Measurements from ENCODE around the gene SRA1.
"Not testable (repeated sequence)": the region's sequence is repeated elsewhere in the genome, so short reads cannot be mapped to it uniquely, and the experiment has no call there.

SRA1 gene

DNA sequence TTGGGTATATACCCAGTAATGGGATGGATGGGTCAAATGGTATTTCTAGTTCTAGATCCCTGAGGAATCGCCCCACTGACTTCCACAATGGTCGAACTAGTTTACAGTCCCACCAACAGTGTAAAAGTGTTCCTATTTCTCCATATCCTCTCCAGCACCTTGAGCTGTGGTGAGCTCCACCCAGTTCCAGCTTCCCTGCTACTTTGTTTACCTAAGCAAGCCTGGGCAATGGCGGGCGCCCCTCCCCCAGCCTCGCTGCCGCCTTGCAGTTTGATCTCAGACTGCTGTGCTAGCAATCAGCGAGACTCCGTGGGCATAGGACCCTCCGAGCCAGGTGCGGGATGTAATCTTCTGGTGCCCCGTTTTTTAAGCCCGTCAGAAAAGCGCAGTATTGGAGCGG lies 35.8 kb upstream of the SRA1 start:
- DNase-seq (ENCODE audit: low read depth); H3K9ac ChIP-seq (ENCODE audit: low read length); H3K36me3 ChIP-seq (ENCODE audit: control insufficient read depth, insufficient read depth, low read length, severe bottlenecking): not testable (repeated sequence)

DNA sequence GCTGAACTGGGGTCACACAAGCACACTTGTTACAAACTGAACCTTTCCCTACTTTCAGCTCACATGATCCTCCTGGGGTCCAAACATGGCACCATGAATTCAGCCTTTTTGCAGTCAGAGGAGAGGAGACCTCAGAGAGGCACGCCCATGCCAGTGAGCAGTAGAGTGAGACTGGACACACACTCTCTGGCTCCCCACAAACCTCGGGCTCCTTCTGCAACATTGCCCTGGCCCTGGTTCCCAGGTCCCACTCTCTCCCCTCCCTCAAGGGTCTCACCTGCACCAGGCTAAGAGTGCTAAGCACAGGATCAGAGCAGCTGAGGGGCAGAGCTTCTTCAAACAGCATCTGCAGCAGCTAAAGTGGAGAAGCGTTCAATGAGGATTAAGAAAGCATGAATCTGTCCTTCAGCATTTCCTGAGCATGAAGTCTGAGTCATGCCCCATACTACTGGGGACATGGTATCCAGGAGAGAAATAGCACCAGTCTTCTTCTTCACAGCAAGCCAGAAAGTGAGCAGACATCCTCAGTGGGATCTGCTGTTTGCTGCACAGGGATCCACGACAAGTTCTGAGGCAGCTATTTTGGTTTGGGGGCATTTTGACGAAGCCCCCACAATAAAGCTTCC lies 34.6 kb upstream of the SRA1 start:
- H3K27me3 ChIP-seq (replicated peaks; ENCODE audit: control insufficient read depth, insufficient read depth, low read length): no peaks in the 10 kb centered on the region
- H3K36me3 ChIP-seq (ENCODE audit: control insufficient read depth, insufficient read depth, low read length, severe bottlenecking): no peaks in the 10 kb centered on the region
- peaks cover 47% of the 10 kb centered on the region for H3K4me1 ChIP-seq (ENCODE audit: control insufficient read depth, insufficient read depth, low read length)
- H3K9me3 ChIP-seq (ENCODE audit: control insufficient read depth, low read length): no peaks in the 10 kb centered on the region
- no peak overlapping the region for H3K9ac ChIP-seq (ENCODE audit: low read length)
- no peak overlapping the region for H3K4me3 ChIP-seq (ENCODE audit: low read length)
- DNase-seq (ENCODE audit: low read depth): peak; percentile 59

More for the DNA sequence above, 35.8 kb upstream of the SRA1 start:
- H3K9me3 ChIP-seq (ENCODE audit: control insufficient read depth, low read length); H3K4me3 ChIP-seq (ENCODE audit: low read length); H3K27me3 ChIP-seq (replicated peaks; ENCODE audit: control insufficient read depth, insufficient read depth, low read length): not testable (repeated sequence)
- H3K4me1 ChIP-seq (ENCODE audit: control insufficient read depth, insufficient read depth, low read length): peaks cover 43% of the 10 kb centered on the region

DNA sequence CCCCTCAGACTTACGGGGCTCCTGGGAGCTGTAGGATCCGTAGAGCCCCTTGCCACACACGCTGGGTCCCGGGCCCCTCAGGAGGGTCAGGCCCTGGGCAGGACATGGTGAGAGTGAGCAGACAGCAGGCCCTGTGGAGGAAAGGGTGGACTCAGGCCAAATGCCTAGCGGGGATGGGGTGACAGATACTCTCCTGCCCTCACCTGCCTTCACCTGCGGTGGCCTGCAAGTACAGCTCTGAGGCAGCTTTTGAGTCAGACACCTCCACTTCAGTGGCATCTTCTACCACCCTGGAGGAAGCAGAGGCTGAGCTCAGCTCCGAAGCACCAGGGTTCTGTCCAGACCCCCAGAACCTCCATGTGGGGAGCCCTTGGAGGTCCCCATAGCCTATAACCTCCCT lies 33.6 kb upstream of the SRA1 start:
- no peaks in the 10 kb centered on the region for H3K27me3 ChIP-seq (replicated peaks; ENCODE audit: control insufficient read depth, insufficient read depth, low read length)
- no peak for DNase-seq (ENCODE audit: low read depth)
- H3K9me3 ChIP-seq (ENCODE audit: control insufficient read depth, low read length): no peaks in the 10 kb centered on the region
- H3K36me3 ChIP-seq (ENCODE audit: control insufficient read depth, insufficient read depth, low read length, severe bottlenecking): no peaks in the 10 kb centered on the region
- H3K4me3 ChIP-seq (ENCODE audit: low read length): no peak overlapping the region
- peaks cover 42% of the 10 kb centered on the region for H3K4me1 ChIP-seq (ENCODE audit: control insufficient read depth, insufficient read depth, low read length)
- no peak overlapping the region for H3K9ac ChIP-seq (ENCODE audit: low read length)

DNA sequence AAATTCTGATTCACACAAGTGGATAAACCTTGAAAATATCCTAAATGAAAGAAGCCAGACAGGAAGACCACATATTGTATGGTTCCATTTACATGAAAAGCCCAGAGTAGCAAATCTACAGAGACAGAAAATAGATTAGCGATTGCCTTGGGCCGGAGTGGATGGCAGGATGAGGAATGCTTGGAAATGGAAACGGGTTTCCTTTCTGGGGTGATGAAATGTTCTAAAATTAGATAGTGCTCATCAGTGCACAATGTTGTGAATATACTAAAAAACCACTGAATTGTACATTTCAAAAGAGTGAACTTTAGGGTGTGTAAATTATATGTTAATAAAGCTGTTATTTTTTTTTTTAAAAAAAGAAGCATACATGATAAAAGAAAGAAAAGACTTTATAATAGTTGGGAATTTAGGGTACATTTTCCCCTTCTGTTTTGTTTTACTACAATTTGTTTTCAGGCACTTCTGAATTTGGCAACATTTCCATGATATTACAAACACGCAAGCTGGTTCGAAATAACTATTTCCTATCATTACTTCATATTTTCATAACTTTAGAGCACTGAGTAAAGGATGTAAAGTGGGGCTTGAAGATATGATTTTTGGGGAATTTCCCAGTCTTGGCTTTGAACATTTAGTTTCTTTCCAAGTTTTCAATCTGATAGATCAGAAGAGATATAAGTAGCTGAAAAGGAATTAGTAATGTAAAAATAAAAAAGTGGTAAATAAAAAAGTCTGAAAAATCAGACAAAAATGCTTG lies 31.2 kb upstream of the SRA1 start:
- Histone ChIP-seq H3K9me3 (ENCODE audit: control insufficient read depth, low read length) (no peaks in the 10 kb centered on the region), H3K9ac (ENCODE audit: low read length) (peak overlapping the region; percentile 67), H3K4me1 (ENCODE audit: control insufficient read depth, insufficient read depth, low read length) (peaks cover 33% of the 10 kb centered on the region), H3K27me3 (replicated peaks; ENCODE audit: control insufficient read depth, insufficient read depth, low read length) (no peaks in the 10 kb centered on the region), H3K36me3 (ENCODE audit: control insufficient read depth, insufficient read depth, low read length, severe bottlenecking) (no peaks in the 10 kb centered on the region), H3K4me3 (ENCODE audit: low read length) (peak overlapping the region; percentile 40)
- DNase-seq (ENCODE audit: low read depth): peak; percentile 46

DNA sequence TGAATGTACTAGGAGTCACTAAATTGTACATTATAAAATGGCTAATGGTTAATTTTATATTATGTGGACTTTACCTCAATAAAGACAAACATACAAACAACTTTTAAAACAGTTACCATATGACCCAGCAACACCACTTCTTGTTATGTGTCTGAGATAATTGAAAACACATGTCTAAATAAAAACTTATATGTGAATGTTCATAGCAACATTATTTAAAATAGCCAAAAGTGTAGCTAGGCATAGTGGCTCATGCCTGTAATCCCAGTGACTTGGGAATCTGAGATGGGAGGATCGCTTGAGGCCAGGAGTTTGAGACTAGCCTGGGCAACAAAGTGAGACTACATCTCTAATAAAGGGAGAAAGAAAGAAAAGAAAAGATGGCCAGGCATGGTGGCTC lies 30.2 kb upstream of the SRA1 start:
- no peak overlapping the region for H3K4me3 ChIP-seq (ENCODE audit: low read length)
- peaks cover 33% of the 10 kb centered on the region for H3K4me1 ChIP-seq (ENCODE audit: control insufficient read depth, insufficient read depth, low read length)
- no peak overlapping the region for H3K9ac ChIP-seq (ENCODE audit: low read length)
- no peaks in the 10 kb centered on the region for H3K36me3 ChIP-seq (ENCODE audit: control insufficient read depth, insufficient read depth, low read length, severe bottlenecking)
- H3K9me3 ChIP-seq (ENCODE audit: control insufficient read depth, low read length): peaks cover 3% of the 10 kb centered on the region
- peak; percentile 29 for DNase-seq (ENCODE audit: low read depth)
- H3K27me3 ChIP-seq (replicated peaks; ENCODE audit: control insufficient read depth, insufficient read depth, low read length): no peaks in the 10 kb centered on the region

DNA sequence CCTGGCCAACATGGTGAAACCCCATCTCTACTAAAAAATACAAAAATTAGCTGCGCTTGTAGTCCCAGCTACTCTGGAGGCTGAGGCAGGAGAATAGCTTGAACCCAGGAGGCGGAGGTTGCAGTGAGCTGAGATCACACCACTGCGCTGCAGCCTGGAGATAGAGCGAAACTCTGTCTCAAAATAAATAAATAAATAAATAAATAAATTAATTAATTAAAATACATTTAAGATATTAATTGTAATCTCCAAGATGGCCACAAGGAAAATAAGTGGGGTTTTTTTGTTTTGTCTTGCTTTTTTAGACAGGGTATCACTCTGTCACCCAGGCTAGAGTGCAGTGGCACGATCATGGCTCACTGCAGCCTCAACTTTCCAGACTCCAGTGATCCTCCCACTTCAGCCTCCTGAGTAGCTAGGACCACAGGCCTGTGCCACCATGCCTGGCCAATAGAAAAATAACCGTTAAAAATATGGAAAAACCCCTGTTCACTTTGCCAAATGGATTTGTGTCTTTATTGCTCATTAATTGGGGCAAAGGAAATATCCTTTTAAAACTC lies 22.0 kb upstream of the SRA1 start:
- H3K27me3 ChIP-seq (replicated peaks; ENCODE audit: control insufficient read depth, insufficient read depth, low read length); H3K4me3 ChIP-seq (ENCODE audit: low read length); H3K9ac ChIP-seq (ENCODE audit: low read length); H3K9me3 ChIP-seq (ENCODE audit: control insufficient read depth, low read length); H3K36me3 ChIP-seq (ENCODE audit: control insufficient read depth, insufficient read depth, low read length, severe bottlenecking); DNase-seq (ENCODE audit: low read depth): not testable (repeated sequence)
- H3K4me1 ChIP-seq (ENCODE audit: control insufficient read depth, insufficient read depth, low read length): peaks cover 11% of the 10 kb centered on the region

DNA sequence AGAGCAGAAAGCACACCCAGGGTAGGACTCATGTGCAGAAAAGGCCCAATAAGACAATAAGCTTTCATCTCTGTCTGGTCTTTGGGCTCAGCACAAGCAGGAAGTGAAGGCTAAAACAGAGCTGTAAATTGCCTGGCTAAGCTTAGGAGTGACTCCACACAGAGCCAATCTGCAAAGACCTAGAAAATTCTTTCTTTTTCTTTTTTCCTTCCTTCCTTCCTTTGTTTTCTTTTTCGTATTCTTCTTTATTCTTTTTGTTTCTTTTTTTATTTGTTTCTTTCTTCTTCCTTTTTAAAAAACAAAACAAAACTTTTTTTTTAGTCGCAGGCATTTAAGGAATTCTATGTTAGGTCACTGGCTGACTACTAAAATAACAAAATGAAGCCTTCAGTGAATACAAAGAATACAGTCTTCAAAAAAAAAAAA lies 19.5 kb upstream of the SRA1 start:
- Histone ChIP-seq H3K27me3 (replicated peaks; ENCODE audit: control insufficient read depth, insufficient read depth, low read length) (no peaks in the 10 kb centered on the region), H3K9ac (ENCODE audit: low read length) (no peak overlapping the region), H3K4me3 (ENCODE audit: low read length) (no peak overlapping the region), H3K9me3 (ENCODE audit: control insufficient read depth, low read length) (no peaks in the 10 kb centered on the region), H3K36me3 (ENCODE audit: control insufficient read depth, insufficient read depth, low read length, severe bottlenecking) (no peaks in the 10 kb centered on the region), H3K4me1 (ENCODE audit: control insufficient read depth, insufficient read depth, low read length) (peaks cover 17% of the 10 kb centered on the region)
- no peak for DNase-seq (ENCODE audit: low read depth)

DNA sequence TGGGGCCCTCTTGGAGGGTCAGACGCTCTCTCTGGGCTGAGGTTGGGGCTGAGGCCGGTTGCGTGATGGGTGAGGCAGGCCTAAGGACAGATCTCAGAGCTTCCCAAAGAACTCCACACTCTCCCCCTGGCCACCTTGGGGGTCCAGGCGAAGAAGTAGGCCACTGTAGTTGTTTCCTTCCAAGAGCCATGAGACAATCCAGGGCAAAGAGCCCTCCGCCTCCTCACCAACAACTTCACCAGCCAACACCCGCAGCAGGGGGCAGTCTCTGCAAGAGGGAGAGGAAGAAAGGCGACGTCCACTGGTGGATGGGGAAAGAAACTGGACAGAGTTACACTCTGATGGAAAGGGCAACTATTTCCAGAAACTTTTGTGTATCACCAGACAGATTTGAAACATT lies 18.0 kb upstream of the SRA1 start:
- H3K4me3 ChIP-seq (ENCODE audit: low read length): no peak overlapping the region
- H3K9me3 ChIP-seq (ENCODE audit: control insufficient read depth, low read length): no peaks in the 10 kb centered on the region
- peaks cover 3% of the 10 kb centered on the region for H3K36me3 ChIP-seq (ENCODE audit: control insufficient read depth, insufficient read depth, low read length, severe bottlenecking)
- DNase-seq (ENCODE audit: low read depth): peak; percentile 51
- H3K4me1 ChIP-seq (ENCODE audit: control insufficient read depth, insufficient read depth, low read length): peaks cover 17% of the 10 kb centered on the region
- no peaks in the 10 kb centered on the region for H3K27me3 ChIP-seq (replicated peaks; ENCODE audit: control insufficient read depth, insufficient read depth, low read length)
- H3K9ac ChIP-seq (ENCODE audit: low read length): peak overlapping the region; percentile 43

DNA sequence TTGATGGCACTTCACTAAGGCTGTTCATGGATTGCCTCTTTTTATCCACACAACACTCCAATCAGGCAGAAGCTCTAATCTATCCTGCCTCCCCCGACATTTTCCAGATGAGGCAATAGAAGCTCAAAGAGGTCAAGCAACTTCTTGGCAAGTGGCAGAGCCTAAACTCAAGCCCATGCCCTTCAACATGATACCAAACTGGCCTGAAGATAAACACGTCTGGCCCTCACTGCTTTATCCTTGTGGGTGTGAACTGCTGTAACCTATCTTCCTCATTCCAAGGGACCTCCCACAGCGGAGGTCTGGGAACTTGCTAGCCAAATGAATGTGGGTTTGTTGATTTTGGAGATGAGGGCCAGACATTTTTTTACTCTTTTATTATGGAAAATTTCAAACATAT lies 16.9 kb upstream of the SRA1 start:
- Histone ChIP-seq H3K4me3 (ENCODE audit: low read length) (no peak overlapping the region), H3K27me3 (replicated peaks; ENCODE audit: control insufficient read depth, insufficient read depth, low read length) (no peaks in the 10 kb centered on the region), H3K36me3 (ENCODE audit: control insufficient read depth, insufficient read depth, low read length, severe bottlenecking) (peaks cover 4% of the 10 kb centered on the region), H3K9me3 (ENCODE audit: control insufficient read depth, low read length) (no peaks in the 10 kb centered on the region), H3K9ac (ENCODE audit: low read length) (no peak overlapping the region), H3K4me1 (ENCODE audit: control insufficient read depth, insufficient read depth, low read length) (peaks cover 21% of the 10 kb centered on the region)
- no peak for DNase-seq (ENCODE audit: low read depth)

DNA sequence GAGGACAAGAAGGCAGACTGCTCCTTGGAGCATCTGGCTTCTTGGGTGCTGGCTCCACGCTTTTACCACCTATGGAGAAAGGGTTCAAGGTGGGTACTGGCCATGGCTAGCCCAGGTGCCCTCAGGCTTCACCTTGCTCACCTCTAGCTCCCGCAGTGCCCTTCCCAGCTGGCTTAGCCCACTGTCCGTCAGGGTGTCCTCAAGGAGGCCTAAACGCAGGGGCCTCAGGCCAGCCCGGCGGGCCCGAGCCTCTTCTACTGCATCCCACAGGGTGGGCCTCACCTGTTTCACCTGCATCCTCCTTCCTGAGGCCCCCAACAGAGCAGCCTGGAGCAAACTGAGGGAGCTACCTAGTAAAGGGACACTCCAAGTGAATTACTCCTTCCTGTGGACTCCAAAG lies 16.4 kb upstream of the SRA1 start:
- Histone ChIP-seq H3K4me1 (ENCODE audit: control insufficient read depth, insufficient read depth, low read length) (peaks cover 26% of the 10 kb centered on the region), H3K36me3 (ENCODE audit: control insufficient read depth, insufficient read depth, low read length, severe bottlenecking) (peaks cover 4% of the 10 kb centered on the region), H3K9ac (ENCODE audit: low read length) (no peak overlapping the region), H3K27me3 (replicated peaks; ENCODE audit: control insufficient read depth, insufficient read depth, low read length) (no peaks in the 10 kb centered on the region), H3K9me3 (ENCODE audit: control insufficient read depth, low read length) (no peaks in the 10 kb centered on the region), H3K4me3 (ENCODE audit: low read length) (no peak overlapping the region)
- no peak for DNase-seq (ENCODE audit: low read depth)

DNA sequence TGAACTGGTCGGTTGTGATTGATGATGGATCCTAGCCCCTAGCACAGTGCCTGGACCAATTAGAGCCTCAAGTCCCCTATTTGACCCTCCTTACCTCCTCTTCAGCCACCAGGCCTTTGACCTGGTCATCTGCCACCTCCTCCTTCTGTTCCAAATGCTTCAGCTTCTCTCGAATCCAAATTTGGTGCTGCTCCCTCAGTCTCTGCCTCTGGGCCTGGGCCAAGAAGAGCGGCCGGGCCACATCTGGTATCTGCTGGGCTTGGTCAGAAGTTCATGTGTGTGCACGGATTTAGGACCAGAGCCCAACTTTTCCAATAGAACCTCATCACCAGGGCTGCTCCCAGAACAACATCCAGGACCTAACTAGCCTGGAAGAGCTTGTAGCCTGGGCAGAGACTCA lies 13.8 kb upstream of the SRA1 start:
- H3K4me3 ChIP-seq (ENCODE audit: low read length): no peak overlapping the region
- peaks cover 27% of the 10 kb centered on the region for H3K36me3 ChIP-seq (ENCODE audit: control insufficient read depth, insufficient read depth, low read length, severe bottlenecking)
- no peaks in the 10 kb centered on the region for H3K27me3 ChIP-seq (replicated peaks; ENCODE audit: control insufficient read depth, insufficient read depth, low read length)
- DNase-seq (ENCODE audit: low read depth): no peak
- no peaks in the 10 kb centered on the region for H3K9me3 ChIP-seq (ENCODE audit: control insufficient read depth, low read length)
- peaks cover 39% of the 10 kb centered on the region for H3K4me1 ChIP-seq (ENCODE audit: control insufficient read depth, insufficient read depth, low read length)
- no peak overlapping the region for H3K9ac ChIP-seq (ENCODE audit: low read length)
